Fibroblast of villous mesenchyme (primary cell): Measurements from ENCODE around the gene CES4A. TPM values are rescaled to one million over a fixed set of nuclear protein-coding genes. Genes with fewer than 3 reads are reported as not detected.
"Not testable (repeated sequence)": the region's sequence is repeated elsewhere in the genome, so short reads cannot be mapped to it uniquely, and the experiment has no call there.

Source experiments
- DNase-seq: peaks from one replicate; pipeline ENCODE4 v3.0.0-alpha.2; 2010; ENCODE audit warnings: low read depth
- H3K4me3 ChIP-seq: 2 replicates; pipeline ENCODE4 v1.5.1; 2011; ENCODE audit warnings: low read depth, mild to moderate bottlenecking, low read length
- CTCF ChIP-seq: IDR thresholded peaks from 2 replicates; pipeline ENCODE4 v1.5.1; 2012; ENCODE audit warnings: low read depth, mild to moderate bottlenecking, low read length; ENCODE audit not compliant: insufficient read depth
- total RNA-seq: library from RNA; depleted of rRNA; stranded (reverse); fragments of >200 nt; gene quantifications from 2 replicates; pipeline ENCODE4 v1.2.3, GENCODE V29; 2012

Gene CES4A
- total RNA-seq, 1 donor, result 4.3 TPM

- no peak for TF ChIP-seq CTCF
- H3K4me3 ChIP-seq, result no peak overlapping the region
- no peak for DNase-seq
Observed at GRCh38 chr16:66968847-66969246, 19.5 kb upstream of the CES4A start.

- H3K4me3 ChIP-seq, result no peak overlapping the region
- no peak for DNase-seq
Observed at GRCh38 chr16:66970775-66971720, 17.3 kb upstream of the CES4A start.

GRCh38 chr16:66972983-66973382, 15.4 kb upstream of the CES4A start:
- no peak for DNase-seq
- H3K4me3 ChIP-seq, result no peak overlapping the region
- no peak for TF ChIP-seq CTCF

More at GRCh38 chr16:66970775-66971720, 17.3 kb upstream of the CES4A start:
- no peak for TF ChIP-seq CTCF

GRCh38 chr16:66973716-66974115, 14.7 kb upstream of the CES4A start:
- TF ChIP-seq CTCF, result no peak
- DNase-seq, result no peak
- H3K4me3 ChIP-seq, result no peak overlapping the region

GRCh38 chr16:66974156-66974931, 14.0 kb upstream of the CES4A start:
- H3K4me3 ChIP-seq, DNase-seq: not testable (repeated sequence)

GRCh38 chr16:66974932-66975246, 13.5 kb upstream of the CES4A start:
- not testable (repeated sequence) for H3K4me3 ChIP-seq

GRCh38 chr16:66975302-66975893, 13.0 kb upstream of the CES4A start:
- no peak for DNase-seq
- no peak overlapping the region for H3K4me3 ChIP-seq
- TF ChIP-seq CTCF, result no peak

More at GRCh38 chr16:66974932-66975246, 13.5 kb upstream of the CES4A start:
- DNase-seq, result not testable (repeated sequence)
